Mesothelial cell of epicardium (in vitro differentiated cells): ENCODE measurements around the gene GPR4. TPM values are rescaled to one million over a fixed set of nuclear protein-coding genes. Genes with fewer than 3 reads are reported as not detected.

ENCODE experiments used
- DNase-seq, 2 experiments: peaks; one replicate each; pipeline ENCODE4 v3.0.0; 2021; ENCODE audit warnings: low spot score in 2 of 2; ENCODE audit not compliant: unreplicated experiment in 2 of 2
- H3K27ac Mint-ChIP-seq: 2 replicates; pipeline ENCODE4 v1.8.0; 2021; ENCODE audit warnings: mixed read lengths
- H3K27me3 Mint-ChIP-seq: 2 replicates; pipeline ENCODE4 v1.8.0; 2021; ENCODE audit warnings: low read depth, mixed read lengths
- H3K36me3 Mint-ChIP-seq: 2 replicates; pipeline ENCODE4 v1.8.0; 2021; ENCODE audit warnings: mixed read lengths
- H3K4me1 Mint-ChIP-seq: 2 replicates; pipeline ENCODE4 v1.8.0; 2021; ENCODE audit warnings: mixed read lengths
- H3K4me3 Mint-ChIP-seq: 2 replicates; pipeline ENCODE4 v1.8.0; 2021; ENCODE audit warnings: mild to moderate bottlenecking, moderate library complexity, mixed read lengths
- H3K9me3 Mint-ChIP-seq: 2 replicates; pipeline ENCODE4 v1.8.0; 2021; ENCODE audit warnings: mixed read lengths
- total RNA-seq: library from RNA; stranded (reverse); gene quantifications from 3 replicates; pipeline ENCODE4 v1.2.1, GENCODE V29; 2021
- TF ChIP-seq, protein P1 (sequence below): fragments of 200-600 bp; sonication (generic); IDR thresholded peaks from one replicate; pipeline ENCODE4 v1.5.0; 2021; ENCODE audit warnings: antibody characterized with exemption; ENCODE audit not compliant: unreplicated experiment

Gene GPR4
- total RNA-seq, 1 donor from 2014 or later = not detected

DNA sequence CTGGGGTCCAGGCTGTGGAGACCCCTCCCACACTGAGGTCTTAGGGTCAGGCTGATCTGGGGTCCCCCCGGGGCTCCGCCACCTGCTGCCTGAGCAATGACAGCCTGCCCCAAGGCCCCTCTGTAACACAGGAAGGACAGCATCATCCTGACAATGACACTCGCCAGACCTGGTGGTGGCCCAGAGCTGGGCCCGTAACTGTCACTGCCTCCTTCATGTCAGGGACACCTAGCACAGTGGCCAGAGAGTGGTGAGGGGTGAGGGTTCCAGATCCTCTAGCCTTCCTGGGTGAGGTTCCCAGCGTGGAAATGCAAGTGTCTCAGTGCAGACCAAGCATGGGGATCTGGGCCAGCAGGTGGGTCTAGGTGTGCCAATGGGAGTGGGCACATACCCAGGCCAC lies 45.2 kb downstream of the GPR4 start:
- Mint-ChIP-seq H3K27ac (no peak overlapping the region), H3K27me3 (no peaks in the 10 kb centered on the region), H3K4me3 (no peak overlapping the region), H3K9me3 (no peaks in the 10 kb centered on the region), H3K36me3 (peaks cover 5% of the 10 kb centered on the region), H3K4me1 (peaks cover 3% of the 10 kb centered on the region)
- no peak for DNase-seq
- TF ChIP-seq, protein P1, sequence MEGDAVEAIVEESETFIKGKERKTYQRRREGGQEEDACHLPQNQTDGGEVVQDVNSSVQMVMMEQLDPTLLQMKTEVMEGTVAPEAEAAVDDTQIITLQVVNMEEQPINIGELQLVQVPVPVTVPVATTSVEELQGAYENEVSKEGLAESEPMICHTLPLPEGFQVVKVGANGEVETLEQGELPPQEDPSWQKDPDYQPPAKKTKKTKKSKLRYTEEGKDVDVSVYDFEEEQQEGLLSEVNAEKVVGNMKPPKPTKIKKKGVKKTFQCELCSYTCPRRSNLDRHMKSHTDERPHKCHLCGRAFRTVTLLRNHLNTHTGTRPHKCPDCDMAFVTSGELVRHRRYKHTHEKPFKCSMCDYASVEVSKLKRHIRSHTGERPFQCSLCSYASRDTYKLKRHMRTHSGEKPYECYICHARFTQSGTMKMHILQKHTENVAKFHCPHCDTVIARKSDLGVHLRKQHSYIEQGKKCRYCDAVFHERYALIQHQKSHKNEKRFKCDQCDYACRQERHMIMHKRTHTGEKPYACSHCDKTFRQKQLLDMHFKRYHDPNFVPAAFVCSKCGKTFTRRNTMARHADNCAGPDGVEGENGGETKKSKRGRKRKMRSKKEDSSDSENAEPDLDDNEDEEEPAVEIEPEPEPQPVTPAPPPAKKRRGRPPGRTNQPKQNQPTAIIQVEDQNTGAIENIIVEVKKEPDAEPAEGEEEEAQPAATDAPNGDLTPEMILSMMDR = no peak

DNA sequence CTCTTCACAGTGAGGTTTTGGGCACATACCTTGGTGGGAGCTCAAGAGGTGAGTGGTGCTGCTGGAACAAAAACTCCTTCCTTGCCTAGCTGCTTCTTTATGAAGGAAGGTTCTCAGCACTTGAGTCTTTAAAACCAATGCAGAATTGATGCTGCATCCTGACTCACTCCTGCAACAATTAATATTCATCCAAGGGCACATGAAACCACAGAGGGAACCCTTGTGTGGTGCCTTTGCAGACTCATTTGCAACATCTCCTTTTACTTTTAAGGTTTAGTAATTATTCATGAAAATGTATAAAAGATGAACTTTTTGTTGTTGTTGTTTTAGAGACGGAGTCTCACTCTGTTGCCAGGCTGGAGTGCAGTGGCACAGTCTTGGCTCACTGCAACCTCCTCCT lies 47.5 kb downstream of the GPR4 start:
- Mint-ChIP-seq H3K9me3 (no peaks in the 10 kb centered on the region), H3K36me3 (peaks cover 11% of the 10 kb centered on the region), H3K4me1 (peaks cover 7% of the 10 kb centered on the region), H3K4me3 (no peak overlapping the region), H3K27ac (no peak overlapping the region), H3K27me3 (no peaks in the 10 kb centered on the region)
- TF ChIP-seq, protein P1 = no peak
- no peak for DNase-seq

DNA sequence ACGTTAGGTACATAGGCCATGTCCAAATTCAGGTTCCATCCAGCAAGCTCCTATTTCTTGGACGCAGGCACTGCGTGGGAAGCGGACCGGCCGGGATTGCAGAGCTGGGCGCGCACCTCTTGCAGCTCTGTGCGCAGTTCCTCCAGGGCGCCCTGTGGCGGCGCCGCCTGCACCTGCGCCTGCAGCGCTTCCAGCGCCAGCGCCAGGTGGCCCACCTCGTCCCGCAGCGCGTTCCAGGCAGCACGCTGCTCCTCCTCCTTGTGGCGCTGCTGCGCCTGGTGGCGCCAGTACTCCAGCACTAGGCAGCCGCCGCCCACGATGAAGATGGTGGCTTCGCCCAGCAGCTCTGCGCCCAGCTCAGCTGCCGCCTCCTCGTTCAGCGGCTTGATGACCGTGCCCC lies 48.5 kb downstream of the GPR4 start:
- no peak overlapping the region for H3K27ac Mint-ChIP-seq
- H3K4me3 Mint-ChIP-seq = peak overlapping the region; percentile 46

DNA sequence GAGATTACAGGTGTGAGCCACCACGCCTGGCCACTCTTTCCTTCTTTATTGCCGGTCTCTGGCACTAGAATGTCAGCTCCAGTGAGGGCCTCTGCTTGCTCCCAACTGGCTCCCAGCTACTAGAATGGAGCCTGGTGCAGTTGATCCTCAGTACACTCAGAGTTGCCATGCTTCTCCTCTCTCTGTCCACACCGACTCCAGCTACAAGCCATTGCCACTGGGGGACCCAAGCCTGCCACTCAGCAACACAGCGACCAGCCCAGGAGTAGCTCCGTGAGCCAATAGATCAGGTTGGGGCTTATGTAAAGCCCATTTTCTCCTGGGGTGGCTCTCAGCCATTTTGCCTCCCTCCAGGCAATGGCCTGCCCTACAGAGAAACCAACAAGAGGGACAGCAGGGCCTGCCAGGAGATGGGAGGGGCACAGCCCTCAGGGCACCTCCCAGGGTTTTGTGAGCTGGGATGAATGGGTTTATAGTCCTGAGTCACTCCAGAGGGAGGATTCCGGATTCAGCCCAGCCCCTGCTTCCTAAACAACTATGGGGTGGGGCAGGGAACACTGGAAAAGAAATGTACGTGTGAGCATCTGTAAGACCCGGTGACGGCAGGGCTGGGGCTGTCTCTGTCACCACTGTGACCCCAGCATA lies 53.9 kb downstream of the GPR4 start:
- H3K27ac Mint-ChIP-seq = no peak overlapping the region
- TF ChIP-seq, protein P1 = no peak
- DNase-seq = no peak
- H3K27me3 Mint-ChIP-seq = no peaks in the 10 kb centered on the region
- no peak overlapping the region for H3K4me3 Mint-ChIP-seq
- peaks cover 4% of the 10 kb centered on the region for H3K4me1 Mint-ChIP-seq
- no peaks in the 10 kb centered on the region for H3K9me3 Mint-ChIP-seq
- H3K36me3 Mint-ChIP-seq = peaks cover 10% of the 10 kb centered on the region

More for the DNA sequence above, 48.5 kb downstream of the GPR4 start:
- peaks cover 11% of the 10 kb centered on the region for H3K36me3 Mint-ChIP-seq
- H3K4me1 Mint-ChIP-seq = peaks cover 6% of the 10 kb centered on the region
- H3K9me3 Mint-ChIP-seq = no peaks in the 10 kb centered on the region
- H3K27me3 Mint-ChIP-seq = no peaks in the 10 kb centered on the region
- TF ChIP-seq, protein P1 = no peak
- peak; percentile 25 to 45 for DNase-seq

DNA sequence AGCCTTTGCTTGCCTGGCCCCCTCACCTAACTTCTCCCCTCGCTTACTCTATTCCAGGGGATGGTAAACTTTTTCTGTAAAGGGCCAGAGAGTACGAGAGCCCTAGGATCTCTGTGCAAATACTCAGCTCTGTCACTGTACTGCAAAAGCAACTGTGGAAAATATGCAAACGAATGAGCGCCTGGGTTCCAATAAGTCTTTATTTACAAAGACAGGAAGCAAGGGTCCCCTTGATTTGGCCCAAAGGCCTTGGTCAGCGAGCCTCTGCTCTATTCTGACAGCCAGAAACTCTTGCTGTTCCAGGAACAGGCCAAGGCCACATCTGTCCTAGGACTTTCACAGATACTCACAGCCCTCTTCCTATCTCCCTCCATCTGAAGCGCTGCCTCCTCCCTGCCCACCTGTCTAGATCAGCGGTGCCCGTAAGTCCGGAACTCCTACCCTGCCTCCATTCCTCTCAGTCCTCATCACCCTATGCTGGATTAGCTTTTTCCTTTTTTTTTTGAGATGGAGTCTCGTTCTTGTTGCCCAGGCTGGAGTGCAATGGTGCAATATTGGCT lies 54.7 kb downstream of the GPR4 start:
- H3K4me1 Mint-ChIP-seq = peaks cover 4% of the 10 kb centered on the region
- DNase-seq = no peak
- no peaks in the 10 kb centered on the region for H3K27me3 Mint-ChIP-seq
- no peak overlapping the region for H3K4me3 Mint-ChIP-seq
- TF ChIP-seq, protein P1 = no peak
- H3K27ac Mint-ChIP-seq = no peak overlapping the region
- H3K36me3 Mint-ChIP-seq = peaks cover 8% of the 10 kb centered on the region
- H3K9me3 Mint-ChIP-seq = no peaks in the 10 kb centered on the region
